Rectal smooth muscle tissue (tissue), 1 donor: Measurements from ENCODE around the gene VDAC2.

Experiments used
- H3K27ac ChIP-seq: one replicate; pipeline ENCODE4 v1.7.0; 2013; ENCODE audit warnings: low read depth, low read length, inconsistent platforms
- H3K27me3 ChIP-seq: one replicate; pipeline ENCODE4 v1.7.0; 2013; ENCODE audit warnings: low read length; ENCODE audit not compliant: control insufficient read depth, insufficient read depth
- H3K36me3 ChIP-seq: one replicate; pipeline ENCODE4 v1.7.0; 2013; ENCODE audit warnings: low read length; ENCODE audit not compliant: control insufficient read depth, insufficient read depth
- H3K4me1 ChIP-seq: one replicate; pipeline ENCODE4 v1.7.0; 2013; ENCODE audit warnings: low read length; ENCODE audit not compliant: control insufficient read depth, insufficient read depth
- H3K4me3 ChIP-seq: one replicate; pipeline ENCODE4 v1.7.0; 2013; ENCODE audit warnings: low read length
- H3K9ac ChIP-seq: one replicate; pipeline ENCODE4 v1.7.0; 2013; ENCODE audit warnings: low read length

The VDAC2 gene

GRCh38 chr10:75250934-75251333 is 40.3 kb downstream of the VDAC2 start:
- H3K27me3 ChIP-seq, result no peaks in the 10 kb centered on the region
- H3K9ac ChIP-seq, result no peak overlapping the region
- no peaks in the 10 kb centered on the region for H3K4me1 ChIP-seq
- H3K27ac ChIP-seq, result no peak overlapping the region
- H3K4me3 ChIP-seq, result no peak overlapping the region
- no peaks in the 10 kb centered on the region for H3K36me3 ChIP-seq

GRCh38 chr10:75253281-75254220 is 43.0 kb downstream of the VDAC2 start:
- Histone ChIP-seq H3K9ac (no peak overlapping the region), H3K27ac (no peak overlapping the region), H3K4me1 (no peaks in the 10 kb centered on the region), H3K27me3 (no peaks in the 10 kb centered on the region), H3K36me3 (no peaks in the 10 kb centered on the region), H3K4me3 (no peak overlapping the region)

- H3K4me3 ChIP-seq, result no peak overlapping the region
- H3K4me1 ChIP-seq, result no peaks in the 10 kb centered on the region
- H3K27ac ChIP-seq, result no peak overlapping the region
- H3K36me3 ChIP-seq, result no peaks in the 10 kb centered on the region
- no peaks in the 10 kb centered on the region for H3K27me3 ChIP-seq
- no peak overlapping the region for H3K9ac ChIP-seq
Observed at GRCh38 chr10:75254739-75255138, 44.1 kb downstream of the VDAC2 start.

GRCh38 chr10:75260990-75261389 is 50.4 kb downstream of the VDAC2 start:
- H3K9ac ChIP-seq, result no peak overlapping the region
- H3K4me1 ChIP-seq, result no peaks in the 10 kb centered on the region
- H3K27me3 ChIP-seq, result no peaks in the 10 kb centered on the region
- H3K36me3 ChIP-seq, result no peaks in the 10 kb centered on the region
- no peak overlapping the region for H3K4me3 ChIP-seq
- no peak overlapping the region for H3K27ac ChIP-seq

GRCh38 chr10:75261813-75262705 is 51.5 kb downstream of the VDAC2 start:
- no peaks in the 10 kb centered on the region for H3K27me3 ChIP-seq
- no peak overlapping the region for H3K4me3 ChIP-seq
- H3K36me3 ChIP-seq, result no peaks in the 10 kb centered on the region
- H3K27ac ChIP-seq, result no peak overlapping the region
- no peak overlapping the region for H3K9ac ChIP-seq
- H3K4me1 ChIP-seq, result no peaks in the 10 kb centered on the region

GRCh38 chr10:75263806-75264205 is 53.2 kb downstream of the VDAC2 start:
- Histone ChIP-seq H3K27ac (no peak overlapping the region), H3K4me3 (no peak overlapping the region), H3K9ac (no peak overlapping the region), H3K27me3 (no peaks in the 10 kb centered on the region), H3K4me1 (no peaks in the 10 kb centered on the region), H3K36me3 (no peaks in the 10 kb centered on the region)

- Histone ChIP-seq H3K27ac (no peak overlapping the region), H3K36me3 (no peaks in the 10 kb centered on the region), H3K9ac (no peak overlapping the region), H3K27me3 (no peaks in the 10 kb centered on the region), H3K4me1 (no peaks in the 10 kb centered on the region), H3K4me3 (no peak overlapping the region)
Observed at GRCh38 chr10:75265856-75266255, 55.3 kb downstream of the VDAC2 start.

GRCh38 chr10:75266945-75267344 is 56.3 kb downstream of the VDAC2 start:
- H3K36me3 ChIP-seq, result no peaks in the 10 kb centered on the region
- H3K4me3 ChIP-seq, result no peak overlapping the region
- no peak overlapping the region for H3K9ac ChIP-seq
- no peak overlapping the region for H3K27ac ChIP-seq
- no peaks in the 10 kb centered on the region for H3K27me3 ChIP-seq
- no peaks in the 10 kb centered on the region for H3K4me1 ChIP-seq

GRCh38 chr10:75269605-75270004 is 59.0 kb downstream of the VDAC2 start:
- no peaks in the 10 kb centered on the region for H3K27me3 ChIP-seq

GRCh38 chr10:75272094-75272493 is 61.5 kb downstream of the VDAC2 start:
- no peaks in the 10 kb centered on the region for H3K4me1 ChIP-seq
- H3K4me3 ChIP-seq, result no peak overlapping the region
- no peak overlapping the region for H3K27ac ChIP-seq
- no peak overlapping the region for H3K9ac ChIP-seq
- H3K27me3 ChIP-seq, result no peaks in the 10 kb centered on the region
- no peaks in the 10 kb centered on the region for H3K36me3 ChIP-seq

More at GRCh38 chr10:75269605-75270004, 59.0 kb downstream of the VDAC2 start:
- Histone ChIP-seq H3K4me3 (no peak overlapping the region), H3K4me1 (no peaks in the 10 kb centered on the region), H3K36me3 (no peaks in the 10 kb centered on the region), H3K9ac (no peak overlapping the region), H3K27ac (no peak overlapping the region)

- Histone ChIP-seq H3K4me3 (no peak overlapping the region), H3K27ac (no peak overlapping the region), H3K9ac (no peak overlapping the region), H3K27me3 (no peaks in the 10 kb centered on the region), H3K36me3 (no peaks in the 10 kb centered on the region), H3K4me1 (no peaks in the 10 kb centered on the region)
Observed at GRCh38 chr10:75272896-75273295, 62.3 kb downstream of the VDAC2 start.

- no peak overlapping the region for H3K27ac ChIP-seq
- no peaks in the 10 kb centered on the region for H3K4me1 ChIP-seq
- H3K27me3 ChIP-seq, result no peaks in the 10 kb centered on the region
- H3K9ac ChIP-seq, result no peak overlapping the region
- no peaks in the 10 kb centered on the region for H3K36me3 ChIP-seq
- H3K4me3 ChIP-seq, result peak overlapping the region; percentile 29
Observed at GRCh38 chr10:75276069-75276872, 65.7 kb downstream of the VDAC2 start.
